GM19455 (cell line): ENCODE measurements around the gene BTRC.
A peak's percentile ranks its signal among the peaks of the same experiment; 100 is the strongest.
"Not testable (repeated sequence)": the region's sequence is repeated elsewhere in the genome, so short reads cannot be mapped to it uniquely, and the experiment has no call there.

Experiments
- ATAC-seq: cut with Tn5 transposase; IDR thresholded peaks from one replicate; pipeline ENCODE4 v1.9.1; 2021; ENCODE audit not compliant: unreplicated experiment

BTRC gene

DNA sequence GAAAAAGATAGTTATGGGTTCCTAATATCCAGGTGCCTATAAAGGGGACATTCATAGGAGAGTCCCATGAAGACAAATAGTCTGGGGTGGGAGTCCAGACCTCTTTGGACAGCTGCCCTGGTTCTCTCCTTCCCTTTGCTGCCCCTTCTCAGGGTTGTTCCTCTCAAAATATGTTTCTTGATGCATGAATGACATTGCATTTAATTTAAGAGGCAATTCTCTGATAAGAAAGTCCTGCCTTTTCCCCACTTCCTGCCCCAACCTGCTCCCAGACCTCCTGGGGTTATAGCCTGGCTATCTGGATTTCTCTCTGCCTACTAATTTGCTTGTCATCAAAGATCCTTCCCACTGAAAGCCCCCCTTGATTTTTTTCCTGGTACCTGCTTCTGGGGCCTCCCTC is 12.5 kb upstream of the BTRC start:
- ATAC-seq = no peak

DNA sequence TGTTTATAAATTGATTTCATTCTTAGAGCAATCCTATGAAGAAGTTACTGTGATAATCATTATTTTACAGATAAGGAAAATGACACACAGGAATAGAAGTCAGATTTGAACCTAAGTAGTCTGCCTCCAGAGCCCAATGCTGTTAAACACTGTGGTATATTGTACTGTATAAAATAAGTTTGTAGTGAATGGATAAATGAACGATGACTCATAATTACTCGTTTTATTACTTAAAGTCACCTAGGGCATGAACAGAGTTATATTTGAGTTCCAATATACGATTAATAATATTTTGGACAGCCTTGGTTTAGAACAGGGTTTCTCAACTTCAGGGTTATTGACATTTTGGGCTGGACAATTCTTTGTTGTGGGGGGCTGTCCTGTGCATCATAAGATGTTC is 7.8 kb upstream of the BTRC start:
- no peak for ATAC-seq

DNA sequence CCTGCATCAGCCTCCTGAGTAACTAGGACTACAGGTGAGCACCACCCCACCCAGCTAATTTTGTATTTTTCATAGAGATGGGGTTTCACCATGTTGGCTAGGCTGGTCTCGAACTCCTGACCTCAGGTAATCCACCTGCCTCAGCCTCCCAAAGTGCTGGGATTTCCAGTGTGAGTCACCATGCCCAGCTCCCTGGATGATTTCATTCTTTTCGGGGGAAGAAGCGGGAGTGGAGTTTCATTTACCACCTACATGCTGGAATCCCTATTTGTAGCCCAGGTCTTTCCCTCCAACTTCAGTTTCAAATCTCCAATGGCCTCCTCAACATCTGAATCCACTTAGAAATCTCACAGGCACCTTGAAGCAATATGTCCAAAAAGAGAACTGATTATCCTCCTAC is 2.9 kb upstream of the BTRC start:
- no peak for ATAC-seq

DNA sequence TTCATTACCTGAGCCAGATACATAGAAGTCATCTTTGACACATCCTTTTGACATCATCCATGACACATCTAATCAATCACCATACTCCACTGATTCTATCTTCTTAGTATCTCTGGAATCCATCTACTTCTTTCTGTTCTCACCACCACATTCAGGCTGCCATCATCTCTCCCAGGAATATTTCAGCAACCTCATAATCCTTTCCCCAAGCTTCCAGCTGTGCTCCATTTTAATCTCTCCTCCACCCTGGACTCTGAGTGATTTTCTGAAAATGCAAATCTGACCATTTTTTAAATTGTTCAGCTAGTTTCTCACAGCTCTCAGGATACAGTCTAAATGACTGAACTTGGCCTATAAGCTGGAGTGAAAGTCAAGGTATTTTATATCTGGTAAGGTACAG is 2.5 kb upstream of the BTRC start:
- ATAC-seq = no peak

DNA sequence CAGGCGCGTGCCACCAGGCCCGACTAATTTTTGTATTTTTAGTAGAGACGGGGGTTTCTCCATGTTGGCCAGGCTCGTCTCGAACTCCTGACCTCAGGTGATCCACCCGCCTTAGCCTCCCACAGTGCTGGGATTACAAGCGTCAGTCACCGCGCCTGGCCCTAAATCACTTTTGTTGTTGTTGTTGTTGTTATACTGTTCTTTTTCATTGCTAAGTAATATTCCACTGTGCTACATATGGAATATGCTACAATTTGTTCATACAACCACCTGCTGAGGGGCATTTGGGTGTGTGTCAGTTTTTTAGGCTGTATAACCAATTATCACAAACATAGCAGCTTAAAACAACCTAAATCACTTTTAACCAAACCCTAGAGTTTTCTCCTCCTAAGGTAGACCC is 1.1 kb upstream of the BTRC start:
- ATAC-seq = not testable (repeated sequence)

DNA sequence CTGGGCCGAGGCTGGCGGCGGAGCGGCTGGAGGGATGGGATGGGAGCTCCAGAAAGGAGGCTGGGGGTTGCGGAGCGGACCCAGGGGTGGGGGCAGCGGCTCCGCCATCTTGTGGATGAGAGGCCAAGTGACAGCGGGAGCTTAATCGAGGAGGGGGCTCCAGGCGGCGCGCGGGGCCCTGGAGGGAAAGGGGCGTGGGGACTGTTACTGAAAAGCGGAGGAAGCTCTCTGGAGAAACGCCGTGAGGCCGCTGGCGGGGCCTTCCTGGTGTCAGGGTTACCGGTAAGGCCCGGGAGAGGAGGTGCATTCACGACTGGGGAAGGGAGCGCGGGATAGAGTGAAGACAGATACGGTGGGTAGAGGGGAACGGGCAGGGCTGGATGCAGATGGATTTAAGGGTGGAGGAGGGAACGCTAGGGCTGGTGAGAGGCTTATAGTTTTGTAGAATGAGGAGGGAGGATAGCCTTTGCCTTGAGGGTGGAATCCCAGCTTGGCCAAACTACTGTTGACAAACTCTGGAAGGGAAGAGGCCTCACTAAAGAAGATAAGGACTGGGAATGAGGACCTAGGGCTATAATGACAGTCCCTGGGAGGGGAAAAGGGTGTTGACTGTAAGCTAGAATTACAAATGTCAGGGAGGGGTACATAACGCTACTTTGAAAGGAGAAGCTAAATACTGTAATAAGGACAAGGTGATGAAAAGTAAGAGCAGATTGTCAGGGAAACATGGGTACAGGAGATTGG is 535 bp downstream of the BTRC start:
- peak; percentile 27 for ATAC-seq

DNA sequence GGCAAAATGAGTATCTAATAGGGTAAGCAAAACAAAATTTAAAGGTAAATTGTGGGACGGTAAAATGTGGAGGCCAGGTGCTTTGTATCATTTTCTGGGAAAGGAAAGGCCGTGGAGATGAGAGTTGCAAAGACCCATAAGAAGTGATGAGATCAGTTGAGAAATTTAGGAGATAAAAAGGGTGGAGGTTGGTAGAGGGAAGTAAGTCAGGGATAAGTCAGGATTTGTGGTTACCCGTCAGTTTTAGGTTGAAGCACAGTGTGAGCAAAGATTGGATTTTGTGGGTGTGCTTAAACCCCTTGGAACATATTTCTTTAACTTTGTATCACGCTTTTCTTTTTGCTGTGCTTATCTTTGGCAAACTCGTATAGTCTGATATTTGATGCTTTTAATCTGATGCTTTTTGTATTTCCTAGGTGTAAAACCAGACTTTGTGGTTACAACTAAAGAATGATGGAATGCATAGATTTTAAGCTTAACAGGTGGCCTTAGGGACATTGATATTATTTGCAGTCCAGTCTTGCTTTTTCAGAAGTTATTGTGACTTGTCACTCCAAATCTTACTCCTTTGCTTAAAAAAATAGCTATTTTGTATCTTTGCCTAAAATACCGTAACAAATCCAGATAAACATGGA is 1.2 kb downstream of the BTRC start:
- ATAC-seq = no peak

DNA sequence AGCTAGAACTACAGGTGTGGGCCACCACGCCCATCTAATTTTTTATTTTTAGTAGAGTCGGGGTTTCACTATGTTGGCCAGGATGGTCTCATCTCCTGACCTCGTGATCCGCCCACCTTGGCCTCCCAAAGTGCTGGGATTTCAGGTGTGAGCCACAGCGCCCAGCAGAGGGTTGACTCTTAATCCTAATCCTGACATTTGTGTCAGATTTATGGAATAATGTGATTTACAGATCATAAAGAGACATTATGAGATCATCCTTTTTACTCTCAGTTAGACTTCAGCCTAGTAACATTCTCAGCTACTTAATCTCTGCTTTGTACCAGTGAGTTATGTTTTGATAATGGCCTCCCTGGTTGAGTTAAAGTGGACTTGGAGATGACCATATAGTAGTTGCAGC is 2.2 kb downstream of the BTRC start:
- ATAC-seq = no peak

DNA sequence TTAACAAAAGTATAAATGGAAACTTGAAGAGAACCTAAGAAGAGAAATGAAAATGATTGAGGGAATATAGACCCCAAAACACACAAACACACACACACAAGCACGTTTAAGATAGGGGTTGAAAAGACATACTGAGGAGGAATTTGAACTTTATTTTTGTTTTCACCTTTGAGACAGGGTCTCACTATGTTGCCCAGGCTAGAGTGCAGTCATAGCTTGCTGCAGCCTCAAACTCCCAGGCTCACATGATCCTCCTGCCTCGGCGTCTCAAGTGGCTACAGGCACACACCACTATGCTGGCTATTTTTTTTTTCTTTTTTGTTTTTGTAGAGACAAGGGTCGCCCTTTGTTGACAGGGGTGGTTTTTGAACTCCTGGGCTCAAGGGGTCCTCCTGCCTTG is 4.0 kb downstream of the BTRC start:
- no peak for ATAC-seq

DNA sequence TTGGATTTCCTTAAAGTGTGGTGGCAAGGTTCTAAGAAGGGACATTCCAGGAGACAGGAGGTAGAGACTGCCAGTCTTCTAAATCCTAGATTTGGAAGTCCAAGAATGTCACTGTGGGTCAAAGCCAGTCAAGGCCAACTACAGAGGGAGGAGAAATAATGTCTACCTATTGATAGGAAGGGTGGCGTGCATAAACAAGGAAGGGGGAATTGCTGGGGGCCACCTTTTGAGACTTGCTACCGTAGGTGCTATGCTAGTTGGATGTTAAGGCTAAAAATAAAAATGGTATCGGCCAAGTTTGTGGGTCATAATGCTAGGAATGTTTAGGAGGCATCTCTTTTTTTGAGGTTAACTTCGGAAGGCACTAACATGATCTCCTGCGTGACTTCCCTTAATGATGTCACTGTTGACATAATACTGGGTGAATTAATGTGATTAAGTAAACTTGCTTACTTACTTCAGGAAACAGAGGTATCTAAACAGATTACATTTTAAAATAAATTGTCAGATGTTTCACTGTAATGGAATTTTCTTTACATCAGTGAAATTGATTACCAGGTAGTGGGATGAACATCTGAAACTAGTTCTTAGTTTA is 4.8 kb downstream of the BTRC start:
- ATAC-seq = no peak

DNA sequence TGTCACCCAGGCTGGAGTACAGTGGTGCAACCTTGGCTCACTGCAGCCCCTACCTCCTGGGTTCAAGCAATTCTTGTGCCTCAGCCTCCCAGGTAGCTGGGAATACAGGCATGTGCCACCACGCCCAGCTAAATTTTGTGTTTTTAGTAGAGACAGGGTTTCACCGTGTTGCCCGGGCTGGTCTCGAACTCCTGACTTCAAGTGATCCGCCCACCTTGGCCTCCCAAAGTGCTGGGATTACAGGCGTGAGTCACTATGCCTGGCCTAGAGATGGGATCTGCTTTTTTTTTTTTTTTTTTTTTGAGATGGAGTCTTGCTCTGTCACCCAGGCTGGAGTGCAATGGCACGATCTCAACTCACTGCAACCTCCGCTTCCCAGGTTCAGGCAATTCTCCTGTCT is 6.1 kb downstream of the BTRC start:
- ATAC-seq = not testable (repeated sequence)

DNA sequence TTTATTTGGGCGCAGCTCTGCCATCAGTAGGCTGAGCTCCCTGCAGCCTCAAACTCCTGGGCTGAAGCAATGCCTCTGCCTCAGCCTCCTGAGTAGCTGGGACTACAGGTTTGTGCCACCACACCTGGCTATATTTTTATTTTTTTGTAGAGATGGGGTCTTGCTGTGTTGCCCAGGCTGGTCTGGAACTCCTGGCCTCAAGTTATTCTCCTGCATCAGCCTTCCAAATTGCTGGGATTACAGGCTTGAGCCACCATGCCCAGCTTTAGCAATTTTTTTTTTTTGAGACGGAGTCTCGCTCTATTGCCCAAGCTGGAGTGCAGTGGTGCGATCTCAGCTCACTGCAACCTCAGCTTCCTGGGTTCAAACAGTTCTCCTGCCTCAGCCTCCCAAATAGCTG is 6.9 kb downstream of the BTRC start:
- ATAC-seq = not testable (repeated sequence)

DNA sequence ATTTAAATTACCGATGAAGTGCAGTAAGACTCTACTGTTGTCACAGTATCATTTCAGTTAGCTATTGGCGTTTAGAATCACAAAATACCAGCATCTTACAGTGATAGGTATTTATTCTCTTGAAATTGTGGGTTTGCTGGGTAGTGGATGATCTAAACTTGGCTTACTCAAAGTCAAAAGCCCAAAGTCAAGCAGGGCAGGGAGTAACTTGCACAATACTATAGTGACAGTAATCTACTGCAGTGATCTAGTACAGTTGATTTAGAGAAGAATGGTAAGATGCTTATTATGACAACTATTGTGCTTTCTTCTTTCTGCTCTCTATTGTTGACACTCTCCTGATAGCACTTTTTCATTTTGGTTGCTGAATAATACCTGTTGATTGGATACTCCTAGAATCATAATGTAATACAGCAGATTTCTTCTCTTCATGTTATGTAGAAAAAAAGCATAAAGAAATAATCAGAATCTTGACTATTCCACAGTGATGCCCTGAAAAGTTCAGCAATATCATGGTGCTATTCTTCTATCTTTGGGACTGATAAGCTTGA is 10.0 kb downstream of the BTRC start:
- ATAC-seq = no peak

DNA sequence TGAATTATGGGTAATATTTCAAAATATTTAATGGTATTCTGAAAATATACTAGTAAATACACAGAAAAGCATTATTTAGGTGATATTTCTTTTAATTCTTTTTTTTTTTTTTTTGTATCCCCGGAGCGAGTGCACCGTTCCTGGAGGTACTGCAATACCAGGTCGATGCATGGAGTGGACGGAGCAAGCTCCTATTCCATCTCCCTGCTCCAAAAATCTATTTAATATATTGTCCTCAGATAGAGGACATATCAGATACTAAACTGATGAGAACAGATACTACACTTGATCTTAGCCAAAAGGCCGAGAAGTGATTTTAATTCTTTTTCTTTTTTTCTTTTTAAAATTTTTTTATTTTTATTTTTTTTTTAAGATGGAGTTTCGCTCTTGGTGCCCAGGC is 10.8 kb downstream of the BTRC start:
- ATAC-seq = no peak

DNA sequence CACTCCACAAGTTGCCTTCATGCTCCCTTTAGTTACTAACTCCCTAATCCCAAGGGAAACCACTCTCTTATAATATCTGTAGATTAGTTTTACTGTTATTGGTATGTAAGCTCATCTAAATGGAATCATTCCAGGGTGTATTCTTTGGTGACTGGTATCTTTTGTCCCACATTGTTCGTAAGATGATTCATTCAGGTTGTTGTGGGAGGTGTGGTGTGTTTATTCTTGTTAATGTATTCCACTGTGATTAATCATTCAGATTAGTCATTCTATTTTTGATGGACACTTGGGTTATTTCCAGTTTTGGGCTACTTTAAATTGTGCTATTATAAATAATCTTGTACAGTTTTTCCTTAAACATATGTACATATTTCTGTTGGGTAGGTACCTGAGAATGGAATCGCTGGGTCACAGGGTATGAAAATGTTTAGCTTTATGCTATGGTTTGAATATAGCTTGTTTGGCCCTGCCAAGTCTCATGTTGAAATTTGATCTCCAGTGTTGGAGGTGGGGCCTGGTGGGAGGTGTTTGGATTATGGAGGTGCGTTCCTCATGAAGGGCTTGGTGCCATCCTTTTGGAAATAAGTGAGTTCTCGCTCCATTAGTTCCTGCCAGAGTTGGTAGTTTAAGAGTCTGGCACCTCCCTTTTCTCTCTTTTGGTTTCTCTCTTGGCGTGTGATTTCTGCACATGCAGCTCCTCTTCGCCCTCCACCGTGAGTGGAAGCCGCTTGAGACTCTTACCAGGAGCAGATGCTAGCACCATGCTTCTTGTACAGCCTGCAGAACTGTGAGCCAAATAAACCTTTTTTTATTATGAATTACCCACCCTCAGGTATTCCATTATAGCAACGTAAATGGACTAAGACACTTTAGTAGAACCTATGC is 13.8 kb downstream of the BTRC start:
- ATAC-seq = no peak

DNA sequence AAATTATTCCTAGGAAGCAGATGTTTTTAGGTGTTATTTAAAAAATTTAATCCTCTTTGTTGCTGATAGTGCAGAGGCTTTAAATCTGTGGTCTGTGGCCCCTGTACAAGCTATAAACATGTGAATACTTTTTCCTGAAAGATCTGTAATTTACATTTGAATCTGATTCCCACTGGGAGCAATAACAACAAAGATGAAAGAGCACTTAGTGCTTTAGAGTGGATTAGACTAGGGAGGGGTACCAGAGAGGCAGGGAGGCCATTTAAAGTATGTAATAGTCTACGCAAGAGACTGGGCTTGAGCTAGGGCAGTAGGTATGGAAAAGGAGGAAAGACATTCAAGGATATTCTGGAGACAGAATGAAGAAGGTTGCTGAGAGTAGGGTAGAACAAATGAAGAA is 19.1 kb downstream of the BTRC start:
- no peak for ATAC-seq

DNA sequence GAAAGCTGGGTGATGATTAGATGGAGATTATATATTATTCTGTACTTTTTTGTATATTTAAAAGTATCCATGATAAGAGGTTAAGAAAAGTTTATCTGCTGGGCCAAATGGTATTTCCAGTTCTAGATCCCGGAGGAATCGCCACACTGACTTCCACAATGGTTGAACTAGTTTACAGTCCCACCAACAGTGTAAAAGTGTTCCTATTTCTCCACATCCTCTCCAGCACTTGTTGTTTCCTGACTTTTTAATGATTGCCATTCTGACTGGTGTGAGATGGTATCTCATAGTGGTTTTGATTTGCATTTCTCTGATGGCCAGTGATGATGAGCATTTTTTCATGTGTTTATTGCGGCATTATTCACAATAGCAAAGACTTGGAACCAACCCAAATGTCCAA is 20.0 kb downstream of the BTRC start:
- ATAC-seq = not testable (repeated sequence)

DNA sequence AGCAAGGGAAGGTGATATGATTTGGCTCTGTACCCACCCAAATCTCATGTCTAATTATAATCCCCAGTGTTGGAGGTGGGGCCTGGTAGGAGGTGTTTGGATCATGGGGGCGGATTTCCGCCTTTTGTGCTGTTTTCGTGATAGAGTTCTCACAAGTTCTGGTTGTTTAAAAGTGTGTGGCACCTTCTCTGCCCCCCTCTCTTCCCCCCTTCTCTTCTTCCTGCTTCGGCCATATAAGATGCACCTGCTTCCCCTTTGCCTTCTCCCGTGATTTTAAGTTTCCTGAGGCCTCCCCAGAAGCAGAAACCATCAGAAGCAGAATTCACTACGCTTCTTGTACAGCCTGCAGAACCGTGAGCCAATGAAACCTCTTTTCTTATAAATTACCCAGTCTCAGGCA is 21.1 kb downstream of the BTRC start:
- ATAC-seq = no peak

DNA sequence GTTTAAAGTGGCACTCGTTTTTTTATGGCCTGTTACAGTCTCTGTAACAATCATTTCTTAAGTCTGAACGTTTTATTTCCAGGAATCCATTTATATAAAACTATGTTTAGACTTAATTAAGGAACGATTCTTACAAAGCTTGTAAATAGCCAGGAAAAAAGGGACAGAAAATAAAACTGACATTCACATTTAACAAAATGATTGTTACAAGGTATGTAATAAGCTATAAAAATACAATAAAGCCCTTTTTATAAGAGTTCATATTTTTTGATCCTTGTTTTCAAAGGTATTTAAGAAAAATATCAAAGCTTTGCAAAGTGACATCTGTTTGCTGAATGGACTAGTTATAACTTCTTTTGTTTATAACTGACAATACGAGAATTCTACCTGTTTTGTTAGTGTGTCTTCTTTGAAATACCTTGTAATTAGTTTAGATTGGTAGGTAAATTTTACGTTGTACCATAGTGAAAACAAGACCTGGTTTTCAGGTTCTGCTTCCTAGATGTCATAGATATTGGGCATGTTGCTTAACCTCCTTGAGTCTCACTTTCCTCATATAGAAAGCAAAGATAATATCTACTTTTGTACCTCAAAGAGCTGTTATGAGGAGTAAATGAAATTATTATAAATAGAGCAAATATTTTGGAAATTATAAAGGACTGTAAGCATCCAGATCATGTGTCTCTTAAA is 25.8 kb downstream of the BTRC start:
- no peak for ATAC-seq

DNA sequence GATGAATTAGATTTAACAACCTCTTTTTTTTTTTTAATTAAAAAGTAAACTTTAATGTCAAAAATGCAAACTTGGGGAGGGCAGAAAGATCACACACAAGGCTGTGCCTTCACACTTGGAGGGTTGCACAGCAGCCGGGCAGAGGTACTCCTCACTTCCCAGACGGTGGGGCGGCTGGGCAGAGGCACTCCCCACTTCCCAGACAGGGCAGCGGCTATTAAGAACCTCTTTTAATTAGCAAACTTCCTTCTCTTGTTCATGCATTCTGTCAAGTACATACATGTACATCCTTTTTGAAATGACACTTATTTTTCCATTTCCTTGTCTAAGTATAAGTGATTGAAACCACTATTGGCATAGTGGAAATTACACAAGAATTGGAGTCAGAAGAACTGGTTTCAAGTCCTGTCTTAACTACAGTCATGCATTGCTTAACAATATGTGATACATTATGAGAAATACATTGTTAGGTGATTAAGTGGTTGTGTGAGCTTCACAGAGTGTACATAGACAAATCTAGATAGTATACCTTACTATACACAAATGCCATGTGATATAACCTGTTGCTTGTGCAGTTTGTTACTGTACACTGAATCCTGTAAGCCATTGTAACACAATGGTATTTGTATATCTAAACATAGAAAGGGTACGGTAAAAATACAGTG is 26.5 kb downstream of the BTRC start:
- ATAC-seq = no peak
